ENCODE measurements around the gene SLC35A1. TPM values are rescaled to one million over a fixed set of nuclear protein-coding genes. Genes with fewer than 3 reads are reported as not detected.

The SLC35A1 gene
- total RNA-seq, result 1 to 10 TPM; 5.7 to 8.7 (median 8.0) TPM
- polyA plus RNA-seq, result 10 to 100 TPM in 2 of 3 donors, 1 to 10 TPM in 1; 9.1 to 15.3 (median 12.5) TPM
- long read RNA-seq, donor 1, partial matches to known transcripts, result 1 of 6 reads
- long read RNA-seq, donor 1, other reads (novel, unspliced or antisense), result 1 of 6 reads
- long read RNA-seq, donor 2, transcript SLC35A1-201 (8 exons, 1,851 nt), result major isoform, 10 of 19 reads
- long read RNA-seq, donor 2, partial matches to known transcripts, result 2 of 19 reads
- long read RNA-seq, donor 2, other reads (novel, unspliced or antisense), result 7 of 19 reads

- 0 to 1% (median 0%) methylated on average over 54 to 70 of the region's 70 CpGs for WGBS, 3 donors
Measured at GRCh38 chr6:87472525-87473418, at the start of gene SLC35A1. SLC35A1 (plus strand) TSS chr6:87472974; CDS start chr6:87473004, 30 bp downstream.

DNA sequence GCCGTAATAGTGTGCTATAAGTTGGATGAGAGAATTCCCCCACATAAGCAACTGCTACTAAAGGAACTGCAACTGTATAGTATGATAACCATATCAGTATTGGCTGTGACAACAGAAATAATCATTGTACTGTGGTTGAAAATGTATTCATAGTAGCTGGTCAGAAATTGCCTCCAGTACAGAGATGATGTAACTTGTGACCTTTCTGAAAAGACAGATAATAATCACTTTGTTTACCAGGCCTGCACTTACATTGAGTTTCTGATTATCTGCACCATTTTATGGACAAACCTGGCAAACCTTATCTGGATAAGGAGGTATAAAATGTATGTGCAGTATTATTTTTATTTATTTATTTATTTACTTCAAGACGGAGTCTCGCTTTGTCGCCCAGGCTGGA, 46.0 kb upstream of the SLC35A1 start:
- 96 to 97% (median 96%) methylated on average over 4 of the region's 4 CpGs for WGBS, 3 donors
- no peak for ATAC-seq
- intact Hi-C loops (cut with DNase I), result no loop called here

More at GRCh38 chr6:87472525-87473418, at the start of gene SLC35A1:
- ATAC-seq, result peak; percentile 97 to 99 (median 98)
- peaks cover 5% of the 10 kb centered on the region for H3K4me1 ChIP-seq
- intact Hi-C loops (cut with DNase I), result loop anchor here (5.0 kb wide), 4 partner anchors 60 to 150 kb away; partner anchors contain the start of genes SMIM8 (in 2 of the 2) and CFAP206 (in 1 of the 2)
- H3K36me3 ChIP-seq (ENCODE audit: insufficient read depth in 1 of 2, low read depth in 1 of 2), result no peaks in the 10 kb centered on the region
- peak within 1 kb of the TSS; percentile 97 for H3K27ac ChIP-seq
- peaks cover 0 to 4% (median 0%) of the 10 kb centered on the region in 3 donors for H3K27me3 ChIP-seq (ENCODE audit: insufficient read depth in 3 of 3, low read length in 2 of 3)
- peak within 1 kb of the TSS; percentile 97 for H3K4me3 ChIP-seq
- no peaks in the 10 kb centered on the region for H3K9me3 ChIP-seq
- TF ChIP-seq CTCF (IDR thresholded peaks at IDR 0.05), result peak; percentile 24
- DNase-seq, result peak; percentile 87 to 93

DNA sequence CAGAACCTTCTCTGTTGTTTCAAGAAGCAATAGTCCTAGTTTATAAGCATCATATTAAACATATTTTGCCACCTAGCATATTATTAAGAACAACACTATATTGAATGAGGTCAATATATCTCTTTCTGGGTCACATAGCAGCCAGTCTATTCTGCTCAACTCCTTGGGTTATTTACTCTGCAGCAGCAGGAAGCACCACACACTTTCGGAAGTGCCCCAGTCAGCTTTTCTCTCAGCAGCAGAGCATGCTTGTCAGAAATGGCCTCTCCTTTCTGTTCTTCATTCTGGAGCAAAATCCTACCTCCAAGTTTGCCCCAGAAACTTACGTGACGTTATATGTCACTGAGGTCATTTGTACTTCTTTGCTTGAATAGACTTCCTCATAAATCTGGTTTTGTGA, 42.3 kb upstream of the SLC35A1 start:
- Histone ChIP-seq H3K4me3 (no peak overlapping the region), H3K4me1 (no peaks in the 10 kb centered on the region), H3K27me3 (ENCODE audit: insufficient read depth in 3 of 3, low read length in 2 of 3) (no peaks in the 10 kb centered on the region), H3K36me3 (ENCODE audit: insufficient read depth in 1 of 2, low read depth in 1 of 2) (no peaks in the 10 kb centered on the region), H3K27ac (no peak overlapping the region), H3K9me3 (no peaks in the 10 kb centered on the region)
- DNase-seq (no peak), ATAC-seq (no peak)
- 50 to 55% (median 51%) methylated on average over 3 of the region's 3 CpGs for WGBS, 3 donors
- intact Hi-C loops (cut with DNase I), result no loop called here
- no peak for TF ChIP-seq CTCF (IDR thresholded peaks at IDR 0.05)

More for the DNA sequence above, 46.0 kb upstream of the SLC35A1 start:
- H3K4me3 ChIP-seq, result no peak overlapping the region
- H3K9me3 ChIP-seq, result no peaks in the 10 kb centered on the region
- H3K36me3 ChIP-seq (ENCODE audit: insufficient read depth in 1 of 2, low read depth in 1 of 2), result no peaks in the 10 kb centered on the region
- DNase-seq, result no peak
- no peaks in the 10 kb centered on the region for H3K27me3 ChIP-seq (ENCODE audit: insufficient read depth in 3 of 3, low read length in 2 of 3)
- TF ChIP-seq CTCF (IDR thresholded peaks at IDR 0.05), result no peak
- H3K27ac ChIP-seq, result no peak overlapping the region
- H3K4me1 ChIP-seq, result no peaks in the 10 kb centered on the region

DNA sequence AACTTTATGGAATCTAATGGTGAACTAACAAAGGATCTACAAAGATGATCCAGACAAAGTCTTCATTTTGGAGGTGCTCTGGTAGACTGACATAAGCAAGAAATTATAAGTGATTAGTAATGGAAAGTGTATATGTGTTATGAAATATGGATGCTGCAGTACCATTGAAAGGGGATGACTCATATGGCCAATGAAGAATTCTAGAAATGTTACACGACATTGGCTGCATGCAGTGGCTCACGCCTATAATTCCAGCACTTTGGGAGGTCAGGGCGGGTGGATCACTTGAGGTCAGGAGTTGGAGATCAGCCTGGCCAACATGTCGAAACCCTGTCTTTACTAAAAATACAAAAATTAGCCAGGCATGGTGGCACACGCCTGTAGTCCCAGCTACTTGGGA, 41.5 kb upstream of the SLC35A1 start:
- ATAC-seq (no peak), DNase-seq (no peak)
- H3K9me3 ChIP-seq, result no peaks in the 10 kb centered on the region
- intact Hi-C loops (cut with DNase I), result no loop called here
- 73 to 87% (median 77%) methylated on average over 5 of the region's 5 CpGs for WGBS, 3 donors
- no peaks in the 10 kb centered on the region for H3K27me3 ChIP-seq (ENCODE audit: insufficient read depth in 3 of 3, low read length in 2 of 3)
- H3K4me3 ChIP-seq, result no peak overlapping the region
- H3K36me3 ChIP-seq (ENCODE audit: insufficient read depth in 1 of 2, low read depth in 1 of 2), result no peaks in the 10 kb centered on the region
- no peaks in the 10 kb centered on the region for H3K4me1 ChIP-seq
- no peak for TF ChIP-seq CTCF (IDR thresholded peaks at IDR 0.05)
- no peak overlapping the region for H3K27ac ChIP-seq
